EH (cell line): ENCODE measurements around the gene ZNF222.
A peak's percentile ranks its signal among the peaks of the same experiment; 100 is the strongest.

Experiments
- DNase-seq: peaks from one replicate; pipeline ENCODE4 v3.0.0-alpha.2; 2015; ENCODE audit warnings: low read depth

Gene ZNF222

DNA sequence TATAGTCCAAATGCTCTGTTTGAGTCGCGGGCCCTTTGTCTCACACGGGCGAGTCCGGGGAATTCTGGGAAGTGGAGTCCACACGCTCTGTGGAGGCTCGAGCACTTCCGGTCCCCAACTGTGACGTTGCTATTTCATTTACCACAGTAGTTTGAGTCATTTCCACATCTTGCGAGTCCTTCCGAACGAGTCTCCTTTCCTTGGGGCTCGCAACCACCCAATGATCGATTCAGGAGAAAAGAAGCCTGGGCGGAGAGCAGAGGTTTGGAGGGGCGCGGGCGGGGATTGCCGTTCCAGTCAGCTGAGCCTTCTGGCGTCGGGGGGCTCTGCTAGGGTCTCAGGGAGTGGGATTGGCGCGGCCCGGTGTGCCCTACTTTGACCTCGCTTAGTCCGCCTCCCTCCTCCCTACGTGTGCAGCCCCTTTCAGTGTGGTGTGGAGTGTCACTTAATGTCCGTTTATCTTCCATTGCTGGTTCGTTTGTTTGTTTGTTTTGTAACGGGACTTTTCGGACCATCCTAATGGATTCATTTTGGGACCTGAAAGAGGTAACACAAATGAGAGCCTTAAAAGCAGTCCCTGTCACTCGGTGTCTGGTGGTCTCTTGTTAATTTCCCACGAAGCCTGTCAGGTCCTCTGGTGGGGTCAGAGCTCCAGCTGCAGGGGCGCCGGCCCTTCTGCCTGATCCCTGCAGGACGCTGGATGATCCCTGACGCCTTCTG lies at the start of gene ZNF222:
Gene ZNF222, plus strand, starts transcription at position 163 of the 720 bp plus-strand sequence. Its CDS starts 58 bp downstream, at position 221.
- peak; percentile 91 for DNase-seq

DNA sequence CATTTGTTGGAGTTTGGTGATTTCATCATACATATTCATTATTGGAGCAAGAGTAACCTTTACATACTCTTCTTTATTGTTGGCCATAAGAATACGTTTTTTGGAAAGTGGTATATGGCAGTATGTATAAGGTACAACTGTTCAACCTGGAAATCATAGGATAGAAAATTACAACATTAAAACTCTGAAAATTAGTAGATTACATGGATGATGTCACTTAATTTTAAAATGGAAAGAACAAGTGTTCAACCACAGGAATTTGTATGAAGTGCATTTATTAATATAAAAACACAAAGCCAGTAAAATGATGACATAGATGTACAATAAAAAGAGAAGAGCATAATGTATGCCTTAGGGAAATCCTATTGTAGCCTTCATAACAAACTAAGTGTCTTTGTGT lies 48.4 kb upstream of the ZNF222 start:
- no peak for DNase-seq

DNA sequence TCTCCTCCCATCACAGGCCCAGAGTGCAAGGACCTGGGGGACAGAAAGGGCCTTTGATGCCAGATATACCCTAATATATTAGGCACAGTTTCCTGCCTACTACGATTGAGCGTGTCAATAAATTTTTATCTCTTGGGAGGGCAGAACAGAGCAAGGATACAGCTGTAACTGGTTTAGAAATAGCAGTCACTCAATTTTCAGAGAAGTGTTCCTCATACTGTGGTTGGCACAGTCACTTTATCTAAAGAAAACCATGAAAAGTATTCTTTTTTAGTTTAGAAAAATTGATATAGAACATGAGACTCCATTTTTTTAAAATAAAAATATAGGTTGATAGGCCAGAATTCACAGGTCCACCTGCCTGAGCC lies 41.7 kb upstream of the ZNF222 start:
- no peak for DNase-seq

DNA sequence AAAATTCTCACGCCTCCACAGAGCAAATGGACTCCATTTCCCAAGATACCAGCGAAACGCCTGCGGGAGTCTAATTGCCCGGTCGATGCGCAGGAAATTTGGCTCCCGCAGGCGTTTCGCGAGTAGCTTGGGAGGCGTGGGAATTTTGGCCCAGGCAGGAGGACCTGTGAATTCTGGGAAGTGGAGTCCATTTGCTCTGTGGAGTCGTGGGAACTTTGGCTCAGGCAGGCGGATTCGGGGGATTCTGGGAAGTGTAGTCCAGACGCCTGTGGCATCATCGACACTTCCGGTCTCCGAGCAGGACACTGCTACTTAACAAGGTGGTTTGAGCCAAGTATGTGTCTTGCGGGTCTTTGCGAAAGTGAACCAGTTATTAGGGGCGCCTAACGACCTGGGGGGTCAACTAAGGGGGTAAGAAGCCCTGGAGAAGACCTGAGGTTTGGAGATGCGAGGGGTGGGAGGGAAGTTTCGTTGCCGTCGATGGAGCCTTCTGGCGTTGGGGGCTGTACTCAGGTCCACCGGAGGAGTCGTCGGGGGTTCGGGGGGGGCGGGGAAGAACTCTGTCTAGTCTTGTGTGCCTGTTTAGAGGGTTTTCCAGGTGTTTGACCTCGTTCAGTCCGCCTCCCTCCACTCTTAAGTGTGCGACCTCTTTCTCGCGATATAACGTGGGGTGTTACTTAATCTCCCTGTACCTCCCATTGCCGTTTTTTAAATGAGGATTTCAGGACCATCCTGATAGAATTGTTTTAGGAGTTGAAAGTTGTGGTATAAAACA lies 41.1 kb upstream of the ZNF222 start, which contains the start of gene ZNF155:
Gene ZNF155, plus strand, starts transcription at position 277 of the 775 bp plus-strand sequence. CDS start 4,356 bp downstream, outside the sequence.
- peak; percentile 95 for DNase-seq

GRCh38 chr19:43984687-43985000 lies 40.5 kb upstream of the ZNF222 start:
- DNase-seq, result no peak

GRCh38 chr19:43997631-43998290 lies 27.4 kb upstream of the ZNF222 start:
- peak; percentile 22 for DNase-seq

DNA sequence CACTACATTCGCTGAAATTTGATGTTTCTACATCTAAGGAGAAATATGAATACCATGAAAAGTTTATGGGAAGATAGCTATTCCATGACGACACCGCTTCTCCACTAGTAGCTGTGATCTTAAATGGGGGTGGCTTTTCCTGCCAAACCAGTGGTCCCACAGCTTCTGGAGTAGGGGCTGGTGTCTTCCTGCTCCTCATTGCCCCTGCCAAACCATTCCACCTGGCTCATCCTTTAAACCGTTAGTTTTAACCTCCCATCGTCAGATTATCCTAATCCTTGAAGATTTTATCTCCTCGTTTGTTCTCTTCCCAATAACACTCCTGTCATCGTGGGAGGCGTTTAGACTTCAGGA lies 23.0 kb upstream of the ZNF222 start:
- DNase-seq, result peak; percentile 18

GRCh38 chr19:44002566-44003460 lies 22.4 kb upstream of the ZNF222 start, which contains the start of gene ZNF230:
TSS of gene ZNF230 (plus strand) at chr19:44002957. CDS start at chr19:44007079, 4,122 bp downstream.
- peak; percentile 97 for DNase-seq

GRCh38 chr19:44003461-44004009 lies 21.6 kb upstream of the ZNF222 start:
- peak; percentile 18 for DNase-seq

GRCh38 chr19:44005973-44006372 lies 19.2 kb upstream of the ZNF222 start:
- no peak for DNase-seq

DNA sequence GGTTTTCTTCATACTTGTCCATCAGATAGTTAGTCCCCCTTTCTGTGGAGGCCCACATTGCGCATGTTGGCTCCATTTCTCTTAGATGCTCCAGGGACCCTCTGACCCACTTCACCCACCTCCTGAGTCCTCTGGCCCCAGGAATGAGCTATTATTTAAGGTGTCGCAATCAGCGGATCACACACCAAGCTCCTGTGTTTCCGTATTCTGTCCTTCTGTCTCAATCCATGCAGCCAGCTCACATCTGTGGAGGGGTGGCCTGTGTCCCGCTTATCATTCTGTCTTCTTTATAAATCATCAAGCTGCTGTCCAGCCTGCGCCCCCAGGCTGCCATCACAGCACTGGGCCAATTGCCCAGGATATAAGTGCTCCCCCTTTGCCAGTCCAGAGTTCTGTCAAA lies 17.7 kb upstream of the ZNF222 start:
- no peak for DNase-seq

DNA sequence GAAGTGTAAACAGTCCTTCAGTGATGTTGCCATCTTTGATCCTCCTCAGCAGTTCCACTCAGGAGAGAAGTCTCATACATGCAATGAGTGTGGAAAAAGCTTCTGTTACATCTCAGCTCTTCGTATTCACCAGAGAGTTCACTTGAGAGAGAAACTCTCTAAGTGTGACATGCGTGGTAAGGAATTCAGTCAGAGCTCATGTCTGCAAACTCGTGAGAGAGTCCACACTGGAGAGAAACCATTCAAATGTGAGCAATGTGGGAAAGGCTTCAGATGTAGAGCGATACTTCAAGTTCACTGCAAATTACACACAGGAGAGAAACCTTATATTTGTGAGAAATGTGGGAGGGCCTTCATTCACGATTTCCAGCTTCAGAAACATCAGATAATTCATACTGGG lies 14.7 kb upstream of the ZNF222 start:
- DNase-seq, result no peak

DNA sequence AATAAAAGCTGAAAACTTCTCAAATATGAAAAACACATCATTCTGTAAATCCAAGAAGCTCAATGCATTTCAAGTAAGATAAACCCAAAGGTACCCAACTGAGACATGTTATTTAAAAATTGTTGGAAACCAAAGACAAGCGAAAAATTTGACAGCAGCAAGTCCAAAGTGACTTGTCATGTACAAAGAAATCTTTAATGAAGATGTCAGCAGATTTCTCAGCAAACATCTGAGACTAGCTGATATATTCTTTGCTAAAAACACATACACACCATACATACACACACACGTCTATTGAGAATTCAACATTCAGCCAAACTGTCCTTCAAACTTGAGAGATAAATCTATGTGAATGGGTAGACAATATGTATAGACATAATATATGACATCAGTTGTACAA lies 5.7 kb upstream of the ZNF222 start:
- DNase-seq, result no peak

DNA sequence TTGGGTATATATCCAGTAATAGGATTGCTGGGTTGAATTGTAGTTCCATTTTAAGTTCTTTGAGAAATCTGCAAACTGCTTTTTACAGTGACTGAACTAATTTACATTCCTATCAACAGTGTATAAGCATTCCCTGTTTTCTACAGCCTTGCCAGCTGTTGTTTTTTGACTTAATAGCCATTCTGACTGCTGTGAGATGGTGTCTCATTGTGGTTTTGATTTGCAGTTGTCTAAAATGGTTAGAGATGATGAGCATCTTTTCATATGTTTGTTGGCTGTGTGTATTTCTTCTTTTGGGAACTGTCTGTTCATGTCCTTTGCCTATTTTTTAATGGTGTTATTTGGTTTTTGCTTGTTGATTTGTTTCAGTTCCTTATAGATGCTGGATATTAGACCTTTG lies 4.0 kb upstream of the ZNF222 start:
- no peak for DNase-seq

- DNase-seq, result no peak
Measured at GRCh38 chr19:44024900-44025216, 321 bp upstream of the ZNF222 start.

- DNase-seq, result no peak
Measured at GRCh38 chr19:44026622-44027021, 1.4 kb downstream of the ZNF222 start.

- no peak for DNase-seq
Measured at GRCh38 chr19:44032001-44032610, 6.9 kb downstream of the ZNF222 start.

- DNase-seq, result no peak
Measured at GRCh38 chr19:44042147-44042546, 17.0 kb downstream of the ZNF222 start.

- peak; percentile 3 for DNase-seq
Measured at GRCh38 chr19:44050740-44051649, 25.8 kb downstream of the ZNF222 start.
